Fibroblast of lung (primary cell): ENCODE results near the gene CD200R1L.

Experiments
- CTCF ChIP-seq, 2 donors: IDR thresholded peaks in 1 of 2; conservative IDR thresholded peaks in 1 of 2; 1 replicate in 1 of 2; 2 replicates in 1 of 2; pipeline ENCODE4 v1.5.1; 2011 to 2012; ENCODE audit warnings: low read length in 2 of 2, control low read depth in 1 of 2, inconsistent platforms in 1 of 2, low read depth in 1 of 2, mild to moderate bottlenecking in 1 of 2
- EZH2 ChIP-seq: IDR thresholded peaks from 2 replicates; pipeline ENCODE4 v1.5.1; 2012; ENCODE audit warnings: low read length, control low read depth, mild to moderate bottlenecking; ENCODE audit errors: missing control alignments

DNA sequence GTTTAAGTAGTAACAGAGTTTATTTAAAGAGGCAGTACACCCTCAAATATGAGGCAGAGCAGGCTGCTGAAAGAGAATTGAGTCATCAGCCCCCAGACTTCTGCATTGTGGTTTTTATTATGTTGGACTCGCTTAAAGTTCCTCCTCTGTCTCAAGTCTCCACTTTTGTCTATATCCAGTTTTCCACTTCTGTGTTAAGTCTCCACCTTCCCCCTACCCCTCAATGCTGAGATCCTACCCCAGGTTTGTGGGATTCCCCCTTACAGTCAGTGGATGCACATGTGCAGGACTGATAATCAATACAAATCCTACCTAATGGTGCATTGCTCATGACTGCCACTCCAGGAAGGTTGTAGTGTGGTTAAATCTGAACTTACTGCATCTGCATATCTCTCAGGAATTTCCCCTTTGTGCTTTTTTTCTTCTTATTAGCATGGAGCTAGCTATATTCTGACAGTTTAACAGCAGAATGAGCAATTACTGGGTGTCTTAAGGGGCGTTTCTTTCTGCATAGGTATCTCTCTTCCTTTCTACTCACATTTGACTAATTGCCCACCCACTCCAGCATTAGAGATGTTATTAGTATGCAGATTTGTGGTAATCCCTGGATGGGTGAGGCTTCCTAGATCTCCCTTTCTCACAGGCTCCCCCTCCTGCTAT, 11.9 kb upstream of the CD200R1L start:
- TF ChIP-seq CTCF (conservative IDR thresholded peaks at IDR 0.05 in 1 of 2, IDR thresholded peaks at IDR 0.05 in 1 of 2; ENCODE audit: low read depth in 1 of 2, low read length in 2 of 2) (no peak), EZH2 (no peak)
